GM10266 (cell line): Measurements from ENCODE around the gene SH3PXD2B.

Experiments used
- DNase-seq: peaks from one replicate; pipeline ENCODE4 v3.0.0; 2012; ENCODE audit errors: extremely low spot score
- TF ChIP-seq, protein P1 (sequence below): IDR thresholded peaks from 2 replicates; pipeline ENCODE4 v1.5.1; 2012; ENCODE audit warnings: mild to moderate bottlenecking, low read depth; ENCODE audit not compliant: control insufficient read depth, insufficient read depth; ENCODE audit errors: missing control alignments

Gene SH3PXD2B

DNA sequence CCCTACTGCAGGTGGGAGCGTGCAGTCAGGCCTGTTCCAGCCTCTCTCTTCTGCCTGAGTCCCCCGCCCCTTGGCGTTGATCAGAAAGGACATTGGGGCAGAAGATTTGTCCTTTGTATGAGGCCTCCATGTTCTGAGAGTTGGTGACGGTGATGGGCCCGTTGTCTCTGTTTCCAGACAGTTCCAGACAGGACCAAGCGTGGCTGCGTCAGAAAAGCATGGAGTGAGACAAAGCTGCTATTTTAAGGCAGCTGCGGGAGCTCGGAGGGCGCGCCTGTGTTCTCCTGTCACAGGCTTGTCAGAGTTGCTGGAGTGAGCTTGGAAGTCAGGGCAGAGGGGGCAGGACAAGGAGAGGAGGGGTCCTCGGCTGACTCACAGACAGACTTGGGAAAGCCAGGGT is 32.1 kb upstream of the SH3PXD2B start:
- TF ChIP-seq, protein P1, sequence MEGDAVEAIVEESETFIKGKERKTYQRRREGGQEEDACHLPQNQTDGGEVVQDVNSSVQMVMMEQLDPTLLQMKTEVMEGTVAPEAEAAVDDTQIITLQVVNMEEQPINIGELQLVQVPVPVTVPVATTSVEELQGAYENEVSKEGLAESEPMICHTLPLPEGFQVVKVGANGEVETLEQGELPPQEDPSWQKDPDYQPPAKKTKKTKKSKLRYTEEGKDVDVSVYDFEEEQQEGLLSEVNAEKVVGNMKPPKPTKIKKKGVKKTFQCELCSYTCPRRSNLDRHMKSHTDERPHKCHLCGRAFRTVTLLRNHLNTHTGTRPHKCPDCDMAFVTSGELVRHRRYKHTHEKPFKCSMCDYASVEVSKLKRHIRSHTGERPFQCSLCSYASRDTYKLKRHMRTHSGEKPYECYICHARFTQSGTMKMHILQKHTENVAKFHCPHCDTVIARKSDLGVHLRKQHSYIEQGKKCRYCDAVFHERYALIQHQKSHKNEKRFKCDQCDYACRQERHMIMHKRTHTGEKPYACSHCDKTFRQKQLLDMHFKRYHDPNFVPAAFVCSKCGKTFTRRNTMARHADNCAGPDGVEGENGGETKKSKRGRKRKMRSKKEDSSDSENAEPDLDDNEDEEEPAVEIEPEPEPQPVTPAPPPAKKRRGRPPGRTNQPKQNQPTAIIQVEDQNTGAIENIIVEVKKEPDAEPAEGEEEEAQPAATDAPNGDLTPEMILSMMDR: no peak
- DNase-seq: no peak

DNA sequence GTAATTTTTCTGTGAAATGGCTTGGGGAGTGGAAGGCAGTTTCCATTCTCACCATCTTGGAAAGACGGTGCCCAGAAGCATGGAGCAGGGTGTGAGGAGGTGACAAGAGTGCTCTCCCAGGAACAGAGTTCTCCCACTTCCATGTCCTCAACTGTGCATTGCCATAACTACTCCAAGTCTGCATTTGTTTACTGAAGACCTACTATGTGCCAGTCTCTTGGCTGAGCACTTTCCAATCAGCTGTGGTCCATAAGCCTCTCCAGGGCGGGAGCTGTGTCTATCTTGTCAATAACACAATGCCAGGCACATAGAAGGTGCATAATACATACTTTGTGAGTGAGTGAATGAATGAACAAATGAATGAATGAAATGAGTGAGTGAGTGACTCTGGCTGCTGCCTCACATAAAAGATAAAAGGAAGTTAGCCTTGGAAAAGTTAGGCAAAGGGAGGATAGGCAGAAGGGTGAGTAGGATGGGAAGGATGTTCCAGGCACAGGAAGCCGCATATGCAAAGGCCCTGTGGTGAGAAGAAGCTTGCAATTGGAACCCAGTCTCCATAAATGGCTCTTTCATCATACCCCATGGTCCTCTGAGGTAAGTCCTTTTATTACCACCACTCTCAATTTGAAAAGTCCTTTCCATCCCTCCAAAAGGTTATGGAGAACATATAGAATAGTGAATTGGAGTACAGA is 31.3 kb upstream of the SH3PXD2B start:
- TF ChIP-seq, protein P1: no peak
- DNase-seq: no peak

DNA sequence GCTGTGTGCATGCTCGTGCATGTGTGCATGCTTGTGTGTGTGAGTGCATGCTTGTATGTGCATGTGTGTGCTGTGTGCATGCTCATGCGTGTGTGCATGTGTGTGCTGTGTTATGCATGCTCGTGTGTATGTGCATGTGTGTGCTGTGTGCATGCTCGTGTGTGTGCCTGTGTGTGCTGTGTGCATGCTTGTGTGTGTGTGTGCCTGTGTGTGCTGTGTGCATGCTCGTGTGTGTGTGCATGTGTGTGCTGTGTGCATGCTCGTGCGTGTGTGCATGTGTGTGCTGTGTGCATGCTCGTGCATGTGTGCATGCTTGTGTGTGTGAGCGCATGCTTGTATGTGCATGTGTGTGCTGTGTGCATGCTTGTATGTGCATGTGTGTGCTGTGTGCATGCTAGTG is 30.3 kb upstream of the SH3PXD2B start:
- DNase-seq: no peak
- TF ChIP-seq, protein P1: no peak

DNA sequence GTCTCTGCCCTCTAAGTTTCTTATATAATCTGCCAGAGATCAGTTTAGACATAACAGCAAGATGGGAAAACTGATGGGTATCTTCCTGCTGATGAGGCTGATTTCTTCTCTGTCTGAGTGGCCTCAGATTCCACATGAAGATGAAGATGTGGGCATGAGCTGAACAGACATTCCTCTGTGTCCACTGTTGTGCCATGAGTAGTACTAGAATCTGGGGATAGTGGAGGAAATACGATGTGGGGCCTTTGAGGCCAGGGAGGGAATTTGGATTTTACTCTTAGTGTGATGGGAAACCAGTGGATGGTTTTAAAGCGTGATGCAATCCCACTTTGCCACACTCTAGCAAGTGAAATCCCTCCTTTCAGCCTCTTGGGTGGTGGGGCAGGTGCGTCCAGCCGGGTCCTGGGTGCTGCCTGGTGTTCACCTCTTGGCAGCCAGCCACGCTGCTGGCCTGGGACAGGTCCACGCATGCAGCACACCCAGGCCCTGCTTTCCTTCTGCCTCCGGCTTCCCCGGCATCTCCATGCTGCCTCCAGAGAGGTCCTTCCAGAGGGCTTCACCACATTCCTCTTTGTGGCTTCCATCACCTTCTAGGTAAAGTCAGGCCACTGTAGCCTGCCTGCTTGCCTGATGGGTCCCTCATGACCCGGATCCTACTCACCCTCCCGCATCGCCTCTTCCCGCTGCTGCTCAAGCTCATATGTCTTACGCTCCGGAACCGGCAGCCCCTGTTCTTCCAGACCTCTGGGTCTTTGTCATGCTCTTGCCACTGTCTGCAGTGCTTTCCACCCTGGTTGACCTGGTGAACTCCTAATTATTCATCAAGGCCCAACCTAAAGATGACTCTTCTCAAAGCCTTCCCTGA is 28.1 kb upstream of the SH3PXD2B start:
- TF ChIP-seq, protein P1: no peak
- DNase-seq: no peak

DNA sequence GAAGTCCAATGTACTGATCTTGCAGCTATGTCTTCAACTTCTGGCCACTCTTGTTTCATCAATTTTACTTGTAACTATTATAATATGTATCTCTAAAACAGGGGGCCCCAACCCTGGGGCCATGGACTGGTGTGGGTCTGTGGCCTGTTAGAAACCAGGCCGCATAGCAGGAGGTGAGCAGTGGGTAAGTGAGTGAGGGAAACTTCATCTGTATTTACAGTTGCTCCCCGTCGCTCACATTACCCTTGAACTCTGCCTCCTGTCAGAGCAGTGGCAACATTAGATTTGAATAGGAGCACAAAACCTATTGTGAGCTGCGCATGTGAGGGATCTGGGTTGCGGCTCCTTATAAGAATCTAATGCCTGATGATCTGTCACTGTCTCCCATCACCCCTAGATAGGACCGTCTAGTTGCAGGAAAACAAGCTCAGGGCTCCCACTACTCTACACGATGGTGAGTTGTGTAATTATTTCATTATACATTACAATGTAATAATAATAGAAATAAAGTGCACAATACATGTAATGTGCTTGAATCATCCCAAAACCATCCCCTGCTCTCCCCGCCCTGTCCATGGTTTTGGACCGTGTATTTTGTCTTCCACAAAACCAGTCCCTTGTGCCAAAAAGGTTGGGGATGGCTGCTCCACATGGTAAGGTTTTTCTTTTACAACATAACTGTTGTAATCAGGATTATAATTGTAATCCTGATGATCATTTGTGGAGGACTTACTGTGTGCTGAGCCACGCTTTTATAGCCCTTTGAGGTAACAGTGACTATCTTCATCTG is 26.9 kb upstream of the SH3PXD2B start:
- TF ChIP-seq, protein P1: no peak
- DNase-seq: no peak

DNA sequence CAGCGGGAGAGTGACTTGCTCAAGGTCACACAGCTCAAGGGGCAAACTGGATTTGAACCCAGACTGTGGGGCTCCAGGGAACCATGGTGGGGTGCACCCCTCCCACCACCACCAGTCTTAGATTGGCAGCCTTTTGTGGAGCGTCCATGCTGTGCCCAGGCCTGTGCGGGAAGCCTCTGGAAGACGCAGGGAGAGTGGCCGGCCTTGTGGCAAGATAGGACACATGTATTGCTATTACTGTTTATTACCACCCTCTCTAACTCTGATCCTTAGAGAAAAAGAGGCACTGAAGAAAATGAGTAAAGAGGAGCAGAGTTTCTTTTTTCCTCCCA is 25.4 kb upstream of the SH3PXD2B start:
- TF ChIP-seq, protein P1: no peak
- no peak for DNase-seq
